ENCODE measurements around the gene CDH15. TPM values are rescaled to one million over a fixed set of nuclear protein-coding genes. Genes with fewer than 3 reads are reported as not detected.
A peak's percentile ranks its signal among the peaks of the same experiment; 100 is the strongest.

Gene CDH15
- total RNA-seq, 1 donor from 2014 or later = 0.18 TPM

DNA sequence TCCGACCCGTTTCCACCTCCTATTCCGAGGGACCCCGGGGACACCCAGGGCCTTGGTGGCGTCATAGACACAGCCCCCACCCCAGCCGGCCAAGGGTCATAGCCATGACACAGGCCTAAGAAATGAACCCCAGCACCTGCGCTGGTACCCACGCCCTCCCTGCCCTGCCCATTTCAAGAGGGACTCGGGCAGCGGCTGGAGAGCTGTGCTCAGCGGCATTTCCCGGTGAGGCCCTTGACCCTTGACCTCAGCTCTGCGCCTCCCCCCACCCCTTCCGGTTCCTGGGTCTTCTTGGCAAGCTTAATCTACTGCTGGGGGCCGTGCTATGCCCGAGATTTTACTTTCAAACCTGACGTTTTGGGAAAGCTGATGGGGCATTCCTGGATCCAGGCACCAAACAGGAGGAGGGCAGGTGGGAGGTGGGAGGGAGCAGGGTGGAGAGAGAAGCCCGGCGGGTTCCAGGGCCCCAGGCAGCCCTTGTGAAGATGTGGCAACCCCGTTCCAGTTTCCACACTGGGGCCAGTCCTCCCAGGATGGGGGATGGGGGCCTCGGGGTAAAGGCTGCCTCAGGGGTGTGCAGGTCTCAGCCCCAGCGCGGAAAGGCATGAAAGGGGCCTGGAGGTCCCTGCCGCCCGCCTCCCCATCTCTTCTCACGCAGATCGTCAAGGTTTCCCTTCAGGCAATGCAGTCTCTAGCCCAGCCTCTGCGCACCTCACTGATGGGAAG lies 28.7 kb downstream of the CDH15 start, which contains the start of gene SLC22A31:
Gene SLC22A31 (minus strand): TSS at position 414 of the 726 bp plus-strand sequence. CDS start 36 bp downstream, at position 378.
- DNase-seq (ENCODE audit: low read depth) (no peak), FAIRE-seq (no peak)
- no peak within 1 kb of the TSS for H3K4me3 ChIP-seq (ENCODE audit: insufficient read depth, low read depth, low read length)
- Mint-ChIP-seq H3K27ac (ENCODE audit: unreplicated experiment) (no peak within 1 kb of the TSS), H3K27me3 (ENCODE audit: low read depth, unreplicated experiment) (peaks cover 37% of the 10 kb centered on the region), H3K36me3 (ENCODE audit: low read depth, unreplicated experiment) (no peaks in the 10 kb centered on the region), H3K4me1 (ENCODE audit: low read depth, unreplicated experiment) (no peaks in the 10 kb centered on the region), H3K4me3 (ENCODE audit: unreplicated experiment) (peak within 1 kb of the TSS; percentile 20), H3K9me3 (ENCODE audit: unreplicated experiment) (peaks cover 9% of the 10 kb centered on the region)
- no peaks in the 10 kb centered on the region for H3K36me3 ChIP-seq (ENCODE audit: insufficient read depth, low read length)
- H3K9me3 ChIP-seq (ENCODE audit: insufficient read depth, low read depth, low read length) = peaks cover 4% of the 10 kb centered on the region
- H3K4me1 ChIP-seq (ENCODE audit: insufficient read depth, low read length) = no peaks in the 10 kb centered on the region
- H3K9ac ChIP-seq (ENCODE audit: low read length) = no peak within 1 kb of the TSS
- H3K79me2 ChIP-seq (ENCODE audit: insufficient read depth, low read length) = no peaks in the 10 kb centered on the region
- no peaks in the 10 kb centered on the region for H4K20me1 ChIP-seq (ENCODE audit: insufficient read depth, low read length)
- peak; percentile 5 for TF ChIP-seq EZH2 (IDR thresholded peaks at IDR 0.05; ENCODE audit: insufficient read depth, low read length)
- TF ChIP-seq, protein P1, sequence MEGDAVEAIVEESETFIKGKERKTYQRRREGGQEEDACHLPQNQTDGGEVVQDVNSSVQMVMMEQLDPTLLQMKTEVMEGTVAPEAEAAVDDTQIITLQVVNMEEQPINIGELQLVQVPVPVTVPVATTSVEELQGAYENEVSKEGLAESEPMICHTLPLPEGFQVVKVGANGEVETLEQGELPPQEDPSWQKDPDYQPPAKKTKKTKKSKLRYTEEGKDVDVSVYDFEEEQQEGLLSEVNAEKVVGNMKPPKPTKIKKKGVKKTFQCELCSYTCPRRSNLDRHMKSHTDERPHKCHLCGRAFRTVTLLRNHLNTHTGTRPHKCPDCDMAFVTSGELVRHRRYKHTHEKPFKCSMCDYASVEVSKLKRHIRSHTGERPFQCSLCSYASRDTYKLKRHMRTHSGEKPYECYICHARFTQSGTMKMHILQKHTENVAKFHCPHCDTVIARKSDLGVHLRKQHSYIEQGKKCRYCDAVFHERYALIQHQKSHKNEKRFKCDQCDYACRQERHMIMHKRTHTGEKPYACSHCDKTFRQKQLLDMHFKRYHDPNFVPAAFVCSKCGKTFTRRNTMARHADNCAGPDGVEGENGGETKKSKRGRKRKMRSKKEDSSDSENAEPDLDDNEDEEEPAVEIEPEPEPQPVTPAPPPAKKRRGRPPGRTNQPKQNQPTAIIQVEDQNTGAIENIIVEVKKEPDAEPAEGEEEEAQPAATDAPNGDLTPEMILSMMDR (IDR thresholded peaks at IDR 0.05; ENCODE audit: insufficient read depth, low read depth, low read length) = no peak
- peak within 1 kb of the TSS; percentile 74 for H3K4me2 ChIP-seq (ENCODE audit: low read length)
- H3K27ac ChIP-seq (ENCODE audit: low read depth, low read length) = no peak within 1 kb of the TSS
- peaks cover 29% of the 10 kb centered on the region for H3K27me3 ChIP-seq (ENCODE audit: insufficient read depth, low read length)
- H2AFZ ChIP-seq (ENCODE audit: low read depth, low read length) = peak within 1 kb of the TSS; percentile 34

DNA sequence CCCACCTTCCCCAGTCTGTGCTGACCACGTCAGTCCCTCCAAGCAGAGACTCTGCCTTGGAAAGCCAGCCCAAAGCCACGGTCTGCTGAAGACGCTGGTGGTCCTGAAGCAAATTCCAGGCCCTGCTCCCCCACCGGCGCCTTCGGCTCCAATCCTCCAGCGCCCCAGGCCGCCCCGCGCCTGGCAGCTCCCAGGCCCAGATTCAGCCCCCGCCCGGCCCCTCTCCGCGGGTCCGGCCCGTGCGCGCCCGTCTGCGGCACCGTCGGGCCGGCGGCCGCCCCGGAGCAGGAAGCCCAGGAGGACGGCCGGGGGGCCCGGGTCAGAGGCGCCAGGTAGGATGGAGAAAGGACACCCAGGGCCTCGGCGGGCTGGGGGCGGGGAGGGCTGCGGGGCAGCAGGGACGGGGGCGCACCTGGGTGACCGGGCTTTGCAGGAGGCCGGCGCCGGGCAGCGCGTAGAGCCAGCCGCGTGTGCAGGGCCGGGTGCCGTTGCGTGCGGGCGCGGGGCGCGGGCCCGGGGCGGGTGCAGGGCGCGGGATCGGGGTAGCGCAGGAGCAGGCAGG lies 29.4 kb downstream of the CDH15 start:
- Histone ChIP-seq H3K4me1 (ENCODE audit: insufficient read depth, low read length) (no peaks in the 10 kb centered on the region), H3K27ac (ENCODE audit: low read depth, low read length) (no peak overlapping the region), H3K9ac (ENCODE audit: low read length) (no peak overlapping the region), H3K9me3 (ENCODE audit: insufficient read depth, low read depth, low read length) (peaks cover 4% of the 10 kb centered on the region), H3K79me2 (ENCODE audit: insufficient read depth, low read length) (no peaks in the 10 kb centered on the region), H3K36me3 (ENCODE audit: insufficient read depth, low read length) (no peaks in the 10 kb centered on the region), H3K4me2 (ENCODE audit: low read length) (peak overlapping the region; percentile 74), H3K4me3 (ENCODE audit: insufficient read depth, low read depth, low read length) (no peak overlapping the region), H3K27me3 (ENCODE audit: insufficient read depth, low read length) (peaks cover 29% of the 10 kb centered on the region), H4K20me1 (ENCODE audit: insufficient read depth, low read length) (no peaks in the 10 kb centered on the region), H2AFZ (ENCODE audit: low read depth, low read length) (peak overlapping the region; percentile 34)
- TF ChIP-seq EZH2 (IDR thresholded peaks at IDR 0.05; ENCODE audit: insufficient read depth, low read length) = peak; percentile 97
- TF ChIP-seq, protein P1 (IDR thresholded peaks at IDR 0.05; ENCODE audit: insufficient read depth, low read depth, low read length) = no peak
- no peak overlapping the region for H3K27ac Mint-ChIP-seq (ENCODE audit: unreplicated experiment)
- H3K4me3 Mint-ChIP-seq (ENCODE audit: unreplicated experiment) = no peak overlapping the region
- no peaks in the 10 kb centered on the region for H3K36me3 Mint-ChIP-seq (ENCODE audit: low read depth, unreplicated experiment)
- H3K27me3 Mint-ChIP-seq (ENCODE audit: low read depth, unreplicated experiment) = peaks cover 37% of the 10 kb centered on the region
- no peak for DNase-seq (ENCODE audit: low read depth)
- no peaks in the 10 kb centered on the region for H3K4me1 Mint-ChIP-seq (ENCODE audit: low read depth, unreplicated experiment)
- FAIRE-seq = no peak
- peaks cover 9% of the 10 kb centered on the region for H3K9me3 Mint-ChIP-seq (ENCODE audit: unreplicated experiment)

Data from astrocyte (in vitro differentiated cells and primary cell).